Measurements from ENCODE around the gene NAXD.

DNA sequence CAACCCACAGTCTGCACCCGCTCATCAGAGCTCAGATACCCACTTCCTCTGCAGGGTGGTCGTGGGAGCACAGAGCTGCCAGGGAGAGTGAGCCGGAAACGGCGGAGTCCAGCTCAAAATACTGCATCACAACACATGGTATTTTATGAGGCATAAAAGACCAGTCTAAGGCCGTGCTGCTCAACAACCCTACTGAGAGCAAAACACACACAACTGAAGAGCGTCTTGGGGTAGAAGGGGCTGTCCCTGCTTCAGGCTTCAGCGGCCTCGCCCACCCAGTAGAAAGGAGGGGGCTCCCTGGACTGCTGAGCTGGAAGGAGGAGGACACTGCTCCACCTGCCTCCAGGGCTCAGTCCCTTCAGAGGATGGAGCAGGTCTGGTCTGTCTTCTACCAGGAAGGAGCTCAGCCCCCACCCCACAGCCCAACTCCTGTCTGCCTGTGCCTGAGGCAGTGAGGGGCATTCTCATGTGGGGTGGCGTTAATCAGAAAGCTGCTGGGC, 36.9 kb downstream of the NAXD start:
- TF ChIP-seq EZH2phosphoT487 (IDR thresholded peaks at IDR 0.05; ENCODE audit: low read depth) = no peak
- TF ChIP-seq, protein P1, sequence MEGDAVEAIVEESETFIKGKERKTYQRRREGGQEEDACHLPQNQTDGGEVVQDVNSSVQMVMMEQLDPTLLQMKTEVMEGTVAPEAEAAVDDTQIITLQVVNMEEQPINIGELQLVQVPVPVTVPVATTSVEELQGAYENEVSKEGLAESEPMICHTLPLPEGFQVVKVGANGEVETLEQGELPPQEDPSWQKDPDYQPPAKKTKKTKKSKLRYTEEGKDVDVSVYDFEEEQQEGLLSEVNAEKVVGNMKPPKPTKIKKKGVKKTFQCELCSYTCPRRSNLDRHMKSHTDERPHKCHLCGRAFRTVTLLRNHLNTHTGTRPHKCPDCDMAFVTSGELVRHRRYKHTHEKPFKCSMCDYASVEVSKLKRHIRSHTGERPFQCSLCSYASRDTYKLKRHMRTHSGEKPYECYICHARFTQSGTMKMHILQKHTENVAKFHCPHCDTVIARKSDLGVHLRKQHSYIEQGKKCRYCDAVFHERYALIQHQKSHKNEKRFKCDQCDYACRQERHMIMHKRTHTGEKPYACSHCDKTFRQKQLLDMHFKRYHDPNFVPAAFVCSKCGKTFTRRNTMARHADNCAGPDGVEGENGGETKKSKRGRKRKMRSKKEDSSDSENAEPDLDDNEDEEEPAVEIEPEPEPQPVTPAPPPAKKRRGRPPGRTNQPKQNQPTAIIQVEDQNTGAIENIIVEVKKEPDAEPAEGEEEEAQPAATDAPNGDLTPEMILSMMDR (IDR thresholded peaks at IDR 0.05; ENCODE audit: low read depth, low read length) = no peak
